Adipocyte (in vitro differentiated cells): ENCODE measurements around the gene C14orf93.

ENCODE experiments used
- DNase-seq: peaks from one replicate; pipeline ENCODE4 v3.0.0-alpha.2; 2015; ENCODE audit warnings: low read depth
- H3K27me3 ChIP-seq: replicated peaks from 2 replicates; pipeline ENCODE4 v1.7.0; 2013; ENCODE audit warnings: mild to moderate bottlenecking, low read length, moderate library complexity; ENCODE audit not compliant: control insufficient read depth, insufficient read depth
- H3K36me3 ChIP-seq: 2 replicates; pipeline ENCODE4 v1.7.0; 2013; ENCODE audit warnings: low read length, mild to moderate bottlenecking, moderate library complexity; ENCODE audit not compliant: control insufficient read depth, insufficient read depth, severe bottlenecking
- H3K4me1 ChIP-seq: 2 replicates; pipeline ENCODE4 v1.7.0; 2013; ENCODE audit warnings: mild to moderate bottlenecking, low read length, moderate library complexity; ENCODE audit not compliant: control insufficient read depth, insufficient read depth
- H3K4me3 ChIP-seq: 2 replicates; pipeline ENCODE4 v1.7.0; 2013; ENCODE audit warnings: mild to moderate bottlenecking, low read length, moderate library complexity
- H3K9ac ChIP-seq: 2 replicates; pipeline ENCODE4 v1.7.0; 2013; ENCODE audit warnings: mild to moderate bottlenecking, low read length, moderate library complexity
- H3K9me3 ChIP-seq: 2 replicates; pipeline ENCODE4 v1.7.0; 2013; ENCODE audit warnings: mild to moderate bottlenecking, low read length, moderate library complexity; ENCODE audit not compliant: control insufficient read depth

Gene C14orf93

DNA sequence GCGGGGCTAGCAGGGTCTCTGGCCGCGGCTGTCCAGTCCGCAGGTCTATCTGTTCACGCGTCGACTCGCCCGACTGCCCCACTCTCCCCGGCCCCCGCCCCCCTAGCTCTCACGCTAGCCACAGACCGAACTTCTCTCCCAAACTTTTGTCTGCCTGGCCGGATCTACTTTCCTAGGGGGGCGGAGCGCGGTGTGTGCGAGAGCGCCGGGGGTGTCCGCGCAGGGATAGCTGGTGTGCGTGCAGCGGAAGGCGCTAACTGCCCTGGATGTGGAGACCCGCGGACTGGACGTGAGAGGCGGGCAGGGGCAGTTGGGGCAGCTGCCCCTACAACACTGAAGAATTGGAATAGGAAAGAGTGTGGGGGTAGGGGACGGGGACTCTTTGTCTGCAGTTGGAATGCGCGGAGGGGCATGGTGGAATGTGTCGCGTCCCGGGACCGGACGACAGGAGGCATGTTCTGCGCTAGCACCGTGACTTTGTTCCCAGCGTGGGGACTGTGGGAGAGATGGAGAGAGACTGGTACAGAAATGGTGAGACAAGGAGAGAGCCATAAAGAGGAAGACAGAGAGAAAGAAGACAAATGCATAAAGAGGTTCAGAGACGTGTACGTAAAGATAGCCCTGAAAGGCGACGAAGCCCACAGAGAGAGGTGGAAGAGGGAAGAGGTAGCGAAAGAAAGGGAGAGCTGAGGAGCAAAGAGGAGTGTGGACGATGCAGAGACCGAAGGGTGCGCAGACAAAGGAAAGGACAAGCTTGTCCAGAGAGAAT, 27.3 kb downstream of the C14orf93 start, which contains the start of gene AJUBA:
Gene AJUBA (minus strand): TSS at position 75 of the 769 bp plus-strand sequence. CDS start 285 bp downstream, outside the sequence.
- H3K36me3 ChIP-seq: no peaks in the 10 kb centered on the region
- DNase-seq: peak; percentile 97
- peak within 1 kb of the TSS; percentile 84 for H3K4me3 ChIP-seq
- peaks cover 26% of the 10 kb centered on the region for H3K4me1 ChIP-seq
- no peaks in the 10 kb centered on the region for H3K9me3 ChIP-seq
- H3K27me3 ChIP-seq: no peaks in the 10 kb centered on the region
- H3K9ac ChIP-seq: peak within 1 kb of the TSS; percentile 87

DNA sequence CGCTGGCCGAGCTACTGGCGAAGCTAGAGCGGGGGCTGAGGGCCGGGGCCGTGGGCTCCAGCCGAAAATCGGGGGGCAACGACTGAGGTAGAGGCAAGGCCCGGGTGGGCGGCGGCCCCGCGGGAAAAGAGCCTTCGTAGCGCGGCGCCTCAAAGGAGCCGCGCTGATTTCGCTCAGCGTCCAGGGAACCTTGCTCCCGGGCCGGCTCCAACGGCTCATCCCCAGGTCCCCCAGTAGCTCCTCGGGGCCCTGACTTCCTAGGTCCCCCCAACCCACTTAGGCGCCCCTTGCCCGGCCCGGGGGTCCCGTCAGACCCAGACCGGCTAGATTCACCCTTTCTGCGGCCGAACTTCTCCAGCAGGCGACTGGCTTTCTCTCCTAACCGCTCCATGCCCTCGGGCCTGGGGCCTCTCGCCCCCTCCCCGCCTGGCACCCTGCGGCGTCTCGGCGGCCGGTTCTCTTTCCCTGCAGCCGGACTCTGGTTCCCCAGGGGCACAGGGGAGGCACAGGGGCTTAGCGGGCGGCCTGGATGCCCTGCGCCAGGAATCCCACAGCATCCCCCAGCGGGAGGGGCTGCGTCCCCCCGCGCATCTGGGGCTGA, 28.0 kb downstream of the C14orf93 start:
- DNase-seq: peak; percentile 61
- Histone ChIP-seq H3K27me3 (no peaks in the 10 kb centered on the region), H3K36me3 (no peaks in the 10 kb centered on the region), H3K4me3 (peak overlapping the region; percentile 84), H3K4me1 (peaks cover 33% of the 10 kb centered on the region), H3K9ac (peak overlapping the region; percentile 87), H3K9me3 (no peaks in the 10 kb centered on the region)

- Histone ChIP-seq H3K36me3 (no peaks in the 10 kb centered on the region), H3K4me1 (peaks cover 39% of the 10 kb centered on the region), H3K9ac (peak overlapping the region; percentile 87), H3K9me3 (no peaks in the 10 kb centered on the region), H3K4me3 (peak overlapping the region; percentile 84), H3K27me3 (no peaks in the 10 kb centered on the region)
- DNase-seq: peak; percentile 48
Measured at GRCh38 chr14:22981090-22981875, 28.7 kb downstream of the C14orf93 start.

DNA sequence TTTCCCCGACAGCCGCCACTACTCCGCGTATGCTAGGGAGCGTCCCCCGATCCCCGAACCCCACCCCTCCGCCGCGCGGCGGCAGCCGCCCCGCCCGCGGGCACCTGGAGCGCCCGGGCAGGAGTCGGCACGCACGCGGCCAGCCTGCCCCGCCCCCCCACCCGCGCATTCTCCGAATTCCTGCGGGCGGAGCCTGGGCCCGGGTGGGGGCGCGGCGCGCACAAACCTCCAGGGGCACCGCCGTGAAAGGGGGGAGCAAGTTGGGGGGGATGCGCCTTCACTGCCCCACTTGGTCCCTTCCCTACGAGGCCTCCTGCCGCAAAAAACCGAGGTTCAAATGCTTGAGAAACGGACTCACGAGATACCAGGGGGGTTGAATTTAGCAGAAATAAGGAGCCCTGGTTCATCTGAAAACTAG, 29.3 kb downstream of the C14orf93 start:
- DNase-seq: peak; percentile 72

GRCh38 chr14:22979748-22980392, 30.1 kb downstream of the C14orf93 start:
- H3K9ac ChIP-seq: no peak overlapping the region
- no peaks in the 10 kb centered on the region for H3K36me3 ChIP-seq
- H3K4me3 ChIP-seq: peak overlapping the region; percentile 79
- peaks cover 40% of the 10 kb centered on the region for H3K4me1 ChIP-seq
- H3K9me3 ChIP-seq: no peaks in the 10 kb centered on the region
- peak; percentile 49 for DNase-seq
- H3K27me3 ChIP-seq: no peaks in the 10 kb centered on the region

More for the DNA sequence above, 29.3 kb downstream of the C14orf93 start:
- no peaks in the 10 kb centered on the region for H3K9me3 ChIP-seq
- H3K36me3 ChIP-seq: no peaks in the 10 kb centered on the region
- H3K4me1 ChIP-seq: peaks cover 39% of the 10 kb centered on the region
- peak overlapping the region; percentile 87 for H3K9ac ChIP-seq
- H3K4me3 ChIP-seq: peak overlapping the region; percentile 84
- H3K27me3 ChIP-seq: no peaks in the 10 kb centered on the region

GRCh38 chr14:22978981-22979671, 30.8 kb downstream of the C14orf93 start:
- Histone ChIP-seq H3K36me3 (peaks cover 5% of the 10 kb centered on the region), H3K27me3 (no peaks in the 10 kb centered on the region), H3K4me3 (no peak overlapping the region), H3K4me1 (peaks cover 47% of the 10 kb centered on the region), H3K9me3 (no peaks in the 10 kb centered on the region), H3K9ac (peak overlapping the region; percentile 7)
- DNase-seq: no peak

- Histone ChIP-seq H3K27me3 (no peaks in the 10 kb centered on the region), H3K36me3 (peaks cover 6% of the 10 kb centered on the region), H3K9ac (peak overlapping the region; percentile 35), H3K4me1 (peaks cover 48% of the 10 kb centered on the region), H3K9me3 (no peaks in the 10 kb centered on the region), H3K4me3 (no peak overlapping the region)
- no peak for DNase-seq
Measured at GRCh38 chr14:22978487-22978837, 31.5 kb downstream of the C14orf93 start.

DNA sequence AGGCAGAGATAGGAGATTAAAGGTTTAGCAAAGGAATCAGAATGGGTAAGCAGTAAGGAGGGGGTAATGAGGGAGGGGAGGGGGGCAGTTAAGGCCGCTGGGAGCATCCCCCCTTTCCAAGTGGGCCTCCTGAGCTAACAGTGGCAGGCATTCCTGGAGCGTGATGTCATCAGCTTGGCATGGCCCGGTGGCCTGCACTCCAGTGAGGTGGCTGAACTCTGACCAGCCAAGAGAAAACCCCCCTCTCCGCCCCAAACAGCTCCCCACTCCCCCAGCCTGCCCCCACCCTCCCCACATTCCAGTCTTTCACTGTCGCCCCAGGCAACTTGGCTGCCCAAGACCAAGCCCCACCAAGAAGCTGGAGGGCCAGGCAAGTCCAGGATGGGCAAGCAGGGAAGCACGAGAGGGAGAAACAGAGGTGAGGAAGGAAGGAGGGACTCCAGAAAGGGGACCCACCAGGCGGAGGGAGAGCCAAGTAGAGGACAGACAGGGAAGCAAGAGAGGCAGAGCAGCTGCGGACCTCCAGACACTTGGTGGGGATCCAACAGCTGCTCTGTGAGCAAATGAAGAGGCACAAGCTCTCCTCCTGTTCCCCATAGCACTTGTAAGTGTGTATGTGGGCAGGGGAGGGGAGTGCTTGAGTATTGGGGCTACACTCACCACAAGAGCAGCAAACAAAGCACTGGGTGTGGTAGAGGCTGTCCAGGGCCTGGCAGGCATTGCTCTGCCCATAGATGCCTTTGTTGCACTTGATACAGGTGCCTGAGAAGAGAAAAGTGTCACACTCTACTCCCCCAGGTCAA, 32.1 kb downstream of the C14orf93 start:
- peak overlapping the region; percentile 42 for H3K4me3 ChIP-seq
- peaks cover 10% of the 10 kb centered on the region for H3K36me3 ChIP-seq
- peak; percentile 80 for DNase-seq
- peaks cover 44% of the 10 kb centered on the region for H3K4me1 ChIP-seq
- H3K27me3 ChIP-seq: no peaks in the 10 kb centered on the region
- H3K9me3 ChIP-seq: no peaks in the 10 kb centered on the region
- peak overlapping the region; percentile 35 for H3K9ac ChIP-seq

GRCh38 chr14:22977434-22977683, 32.6 kb downstream of the C14orf93 start:
- no peaks in the 10 kb centered on the region for H3K27me3 ChIP-seq
- no peaks in the 10 kb centered on the region for H3K9me3 ChIP-seq
- peaks cover 10% of the 10 kb centered on the region for H3K36me3 ChIP-seq
- H3K4me1 ChIP-seq: peaks cover 43% of the 10 kb centered on the region
- H3K9ac ChIP-seq: peak overlapping the region; percentile 20
- DNase-seq: no peak
- H3K4me3 ChIP-seq: no peak overlapping the region
